Ishikawa (cell line): ENCODE measurements around the gene CCNI.

Source experiments
- CEBPB ChIP-seq: IDR thresholded peaks from 2 replicates; pipeline ENCODE4 v1.6.1; 2012
- CREB1 ChIP-seq: IDR thresholded peaks from 2 replicates; pipeline ENCODE4 v1.6.1; 2012; ENCODE audit warnings: low read depth
- EGR1 ChIP-seq: IDR thresholded peaks from 2 replicates; pipeline ENCODE4 v1.6.1; 2012
- EP300 ChIP-seq: IDR thresholded peaks from 2 replicates; pipeline ENCODE4 v1.6.1; 2012; ENCODE audit warnings: borderline replicate concordance
- FOXM1 ChIP-seq: IDR thresholded peaks from 2 replicates; pipeline ENCODE4 v1.6.1; 2012; ENCODE audit warnings: low read depth, borderline replicate concordance
- NFIC ChIP-seq: IDR thresholded peaks from 2 replicates; pipeline ENCODE4 v1.6.1; 2012
- RAD21 ChIP-seq: IDR thresholded peaks from 2 replicates; pipeline ENCODE4 v1.6.1; 2012; ENCODE audit warnings: low read depth
- TAF1 ChIP-seq: IDR thresholded peaks from 2 replicates; pipeline ENCODE4 v1.6.1; 2012; ENCODE audit warnings: low read depth, mild to moderate bottlenecking
- TCF12 ChIP-seq: IDR thresholded peaks from 2 replicates; pipeline ENCODE4 v1.6.1; 2012; ENCODE audit warnings: low read depth
- TEAD4 ChIP-seq: IDR thresholded peaks from 2 replicates; pipeline ENCODE4 v1.6.1; 2012
- YY1 ChIP-seq: IDR thresholded peaks from 2 replicates; pipeline ENCODE4 v1.6.1; 2012; ENCODE audit warnings: low read depth
- ZBTB7A ChIP-seq: IDR thresholded peaks from 2 replicates; pipeline ENCODE4 v1.6.1; 2012; ENCODE audit warnings: low read depth
- TF ChIP-seq, protein P1 (sequence below): IDR thresholded peaks from 2 replicates; pipeline ENCODE4 v1.6.1; 2012; ENCODE audit warnings: low read depth, mild to moderate bottlenecking
- TF ChIP-seq, protein P2 (sequence below): IDR thresholded peaks from 2 replicates; pipeline ENCODE4 v1.6.1; 2012
- TF ChIP-seq, protein P3 (sequence below): IDR thresholded peaks from 2 replicates; pipeline ENCODE4 v1.6.1; 2012

The CCNI gene

GRCh38 chr4:77121736-77122240 is 46.0 kb upstream of the CCNI start:
- TF ChIP-seq, protein P1, sequence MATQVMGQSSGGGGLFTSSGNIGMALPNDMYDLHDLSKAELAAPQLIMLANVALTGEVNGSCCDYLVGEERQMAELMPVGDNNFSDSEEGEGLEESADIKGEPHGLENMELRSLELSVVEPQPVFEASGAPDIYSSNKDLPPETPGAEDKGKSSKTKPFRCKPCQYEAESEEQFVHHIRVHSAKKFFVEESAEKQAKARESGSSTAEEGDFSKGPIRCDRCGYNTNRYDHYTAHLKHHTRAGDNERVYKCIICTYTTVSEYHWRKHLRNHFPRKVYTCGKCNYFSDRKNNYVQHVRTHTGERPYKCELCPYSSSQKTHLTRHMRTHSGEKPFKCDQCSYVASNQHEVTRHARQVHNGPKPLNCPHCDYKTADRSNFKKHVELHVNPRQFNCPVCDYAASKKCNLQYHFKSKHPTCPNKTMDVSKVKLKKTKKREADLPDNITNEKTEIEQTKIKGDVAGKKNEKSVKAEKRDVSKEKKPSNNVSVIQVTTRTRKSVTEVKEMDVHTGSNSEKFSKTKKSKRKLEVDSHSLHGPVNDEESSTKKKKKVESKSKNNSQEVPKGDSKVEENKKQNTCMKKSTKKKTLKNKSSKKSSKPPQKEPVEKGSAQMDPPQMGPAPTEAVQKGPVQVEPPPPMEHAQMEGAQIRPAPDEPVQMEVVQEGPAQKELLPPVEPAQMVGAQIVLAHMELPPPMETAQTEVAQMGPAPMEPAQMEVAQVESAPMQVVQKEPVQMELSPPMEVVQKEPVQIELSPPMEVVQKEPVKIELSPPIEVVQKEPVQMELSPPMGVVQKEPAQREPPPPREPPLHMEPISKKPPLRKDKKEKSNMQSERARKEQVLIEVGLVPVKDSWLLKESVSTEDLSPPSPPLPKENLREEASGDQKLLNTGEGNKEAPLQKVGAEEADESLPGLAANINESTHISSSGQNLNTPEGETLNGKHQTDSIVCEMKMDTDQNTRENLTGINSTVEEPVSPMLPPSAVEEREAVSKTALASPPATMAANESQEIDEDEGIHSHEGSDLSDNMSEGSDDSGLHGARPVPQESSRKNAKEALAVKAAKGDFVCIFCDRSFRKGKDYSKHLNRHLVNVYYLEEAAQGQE: no peak
- no peak for TF ChIP-seq ZBTB7A
- TF ChIP-seq CEBPB: no peak
- TF ChIP-seq EP300: no peak
- no peak for TF ChIP-seq TEAD4
- TF ChIP-seq TAF1: no peak
- no peak for TF ChIP-seq NFIC
- TF ChIP-seq TCF12: no peak
- TF ChIP-seq, protein P2, sequence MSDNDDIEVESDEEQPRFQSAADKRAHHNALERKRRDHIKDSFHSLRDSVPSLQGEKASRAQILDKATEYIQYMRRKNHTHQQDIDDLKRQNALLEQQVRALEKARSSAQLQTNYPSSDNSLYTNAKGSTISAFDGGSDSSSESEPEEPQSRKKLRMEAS: no peak
- no peak for TF ChIP-seq CREB1
- no peak for TF ChIP-seq EGR1
- no peak for TF ChIP-seq YY1
- TF ChIP-seq FOXM1: no peak
- no peak for TF ChIP-seq RAD21
- TF ChIP-seq, protein P3, sequence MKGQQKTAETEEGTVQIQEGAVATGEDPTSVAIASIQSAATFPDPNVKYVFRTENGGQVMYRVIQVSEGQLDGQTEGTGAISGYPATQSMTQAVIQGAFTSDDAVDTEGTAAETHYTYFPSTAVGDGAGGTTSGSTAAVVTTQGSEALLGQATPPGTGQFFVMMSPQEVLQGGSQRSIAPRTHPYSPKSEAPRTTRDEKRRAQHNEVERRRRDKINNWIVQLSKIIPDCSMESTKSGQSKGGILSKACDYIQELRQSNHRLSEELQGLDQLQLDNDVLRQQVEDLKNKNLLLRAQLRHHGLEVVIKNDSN: no peak

DNA sequence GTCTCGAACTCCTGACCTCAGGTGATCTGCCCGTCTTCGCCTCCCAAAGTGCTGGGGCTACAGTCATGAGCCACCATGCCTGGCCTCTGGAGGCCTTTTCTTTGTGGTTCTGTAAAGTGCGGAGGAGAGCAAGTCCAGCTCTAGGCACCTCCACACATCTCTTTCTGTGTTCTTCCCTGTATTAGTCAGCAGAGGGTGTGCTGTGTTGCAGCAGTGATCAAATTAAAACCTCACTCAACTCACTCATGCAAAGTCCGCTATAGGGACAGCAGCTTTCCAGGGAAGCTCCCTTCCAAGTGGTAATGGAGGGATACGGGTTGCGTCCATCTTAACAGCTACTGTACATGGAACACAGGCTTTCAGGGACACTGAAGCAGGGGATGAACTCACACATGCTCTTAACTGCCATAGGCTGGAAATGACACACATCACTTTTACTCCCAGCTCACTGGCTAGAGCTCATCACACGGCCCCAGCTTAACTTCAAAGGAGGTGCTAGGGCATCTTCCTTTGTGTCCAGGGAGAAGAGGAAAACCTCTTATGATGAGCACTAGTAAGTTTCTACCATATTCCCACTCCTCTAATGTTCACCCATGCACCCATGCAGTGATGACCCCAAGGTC is 45.2 kb upstream of the CCNI start:
- TF ChIP-seq, protein P1: no peak
- TF ChIP-seq RAD21: no peak
- TF ChIP-seq, protein P2: no peak
- TF ChIP-seq TEAD4: no peak
- no peak for TF ChIP-seq EGR1
- no peak for TF ChIP-seq NFIC
- no peak for TF ChIP-seq CREB1
- TF ChIP-seq TCF12: no peak
- TF ChIP-seq, protein P3: no peak
- TF ChIP-seq CEBPB: no peak
- TF ChIP-seq EP300: no peak
- TF ChIP-seq FOXM1: no peak
- TF ChIP-seq ZBTB7A: no peak
- no peak for TF ChIP-seq TAF1
- no peak for TF ChIP-seq YY1

- TF ChIP-seq TCF12: no peak
- TF ChIP-seq, protein P2: no peak
- TF ChIP-seq YY1: no peak
- TF ChIP-seq NFIC: no peak
- TF ChIP-seq, protein P3: no peak
- TF ChIP-seq TAF1: no peak
- no peak for TF ChIP-seq ZBTB7A
- no peak for TF ChIP-seq EGR1
- TF ChIP-seq CEBPB: no peak
- TF ChIP-seq TEAD4: no peak
- TF ChIP-seq FOXM1: no peak
- TF ChIP-seq, protein P1: no peak
- no peak for TF ChIP-seq RAD21
- no peak for TF ChIP-seq EP300
- no peak for TF ChIP-seq CREB1
Observed at GRCh38 chr4:77117721-77118120, 41.9 kb upstream of the CCNI start.
